Astrocyte (in vitro differentiated cells and primary cell): Measurements from ENCODE around the gene RGL2. TPM values are rescaled to one million over a fixed set of nuclear protein-coding genes. Genes with fewer than 3 reads are reported as not detected.

Source experiments
- DNase-seq: peaks from one replicate; pipeline ENCODE4 v3.0.0-alpha.2; 2010; ENCODE audit warnings: low read depth
- FAIRE-seq: peaks from 2 replicates; lab custom pipeline; 2011; peaks lifted over from hg19 to GRCh38; lab: Jason Lieb, UNC
- H2AFZ ChIP-seq: 2 replicates; pipeline ENCODE4 v1.6.0; 2012; ENCODE audit warnings: low read depth, low read length, inconsistent platforms
- H3K27ac ChIP-seq: 2 replicates; pipeline ENCODE4 v1.5.1; 2011; ENCODE audit warnings: low read depth, low read length, inconsistent platforms
- H3K27me3 ChIP-seq: 2 replicates; pipeline ENCODE4 v1.6.0; 2011; ENCODE audit warnings: low read length, inconsistent platforms; ENCODE audit not compliant: insufficient read depth
- H3K36me3 ChIP-seq: 2 replicates; pipeline ENCODE4 v1.5.1; 2011; ENCODE audit warnings: low read length, inconsistent platforms; ENCODE audit not compliant: insufficient read depth
- H3K4me1 ChIP-seq: 2 replicates; pipeline ENCODE4 v1.5.1; 2011; ENCODE audit warnings: low read length, inconsistent platforms; ENCODE audit not compliant: insufficient read depth
- H3K4me2 ChIP-seq: 2 replicates; pipeline ENCODE4 v1.6.0; 2012; ENCODE audit warnings: low read length, inconsistent platforms
- H3K4me3 ChIP-seq: 2 replicates; pipeline ENCODE4 v1.5.1; 2011; ENCODE audit warnings: low read depth, mild to moderate bottlenecking, low read length, inconsistent platforms; ENCODE audit not compliant: insufficient read depth
- H3K79me2 ChIP-seq: 2 replicates; pipeline ENCODE4 v1.6.0; 2012; ENCODE audit warnings: mild to moderate bottlenecking, low read length, inconsistent platforms; ENCODE audit not compliant: insufficient read depth
- H3K9ac ChIP-seq: 2 replicates; pipeline ENCODE4 v1.6.0; 2012; ENCODE audit warnings: mild to moderate bottlenecking, low read length, inconsistent platforms
- H3K9me3 ChIP-seq: 2 replicates; pipeline ENCODE4 v1.5.1; 2012; ENCODE audit warnings: low read depth, mild to moderate bottlenecking, low read length, inconsistent platforms; ENCODE audit not compliant: insufficient read depth
- H4K20me1 ChIP-seq: 2 replicates; pipeline ENCODE4 v1.6.0; 2012; ENCODE audit warnings: low read length, inconsistent platforms; ENCODE audit not compliant: insufficient read depth
- H3K27ac Mint-ChIP-seq: one replicate; pipeline ENCODE4 v1.8.0; 2021; ENCODE audit warnings: mild to moderate bottlenecking, mixed read lengths; ENCODE audit not compliant: unreplicated experiment
- H3K27me3 Mint-ChIP-seq: one replicate; pipeline ENCODE4 v1.8.0; 2021; ENCODE audit warnings: low read depth, mixed read lengths; ENCODE audit not compliant: unreplicated experiment
- H3K36me3 Mint-ChIP-seq: one replicate; pipeline ENCODE4 v1.8.0; 2021; ENCODE audit warnings: low read depth, mixed read lengths; ENCODE audit not compliant: unreplicated experiment
- H3K4me1 Mint-ChIP-seq: one replicate; pipeline ENCODE4 v1.8.0; 2021; ENCODE audit warnings: low read depth, mixed read lengths; ENCODE audit not compliant: unreplicated experiment
- H3K4me3 Mint-ChIP-seq: one replicate; pipeline ENCODE4 v1.8.0; 2021; ENCODE audit warnings: mild to moderate bottlenecking, moderate library complexity, mixed read lengths; ENCODE audit not compliant: unreplicated experiment
- H3K9me3 Mint-ChIP-seq: one replicate; pipeline ENCODE4 v1.8.0; 2021; ENCODE audit warnings: mild to moderate bottlenecking, mixed read lengths; ENCODE audit not compliant: unreplicated experiment
- EZH2 ChIP-seq: IDR thresholded peaks from 2 replicates; pipeline ENCODE4 v1.6.1; 2012; ENCODE audit warnings: mild to moderate bottlenecking, low read length, inconsistent platforms; ENCODE audit not compliant: insufficient read depth
- microRNA-seq: library from miRNA; unstranded; fragments of <30 nt; microRNA quantifications from one replicate; pipeline ENCODE4 v1.2.0, GENCODE V29; 2020
- total RNA-seq: library from RNA; stranded (reverse); gene quantifications from 2 replicates; pipeline ENCODE4 v1.2.1, GENCODE V29; 2021
- TF ChIP-seq, protein P1 (sequence below): IDR thresholded peaks from 2 replicates; pipeline ENCODE4 v1.5.1; 2011; ENCODE audit warnings: low read depth, mild to moderate bottlenecking, inconsistent platforms, low read length, moderate library complexity; ENCODE audit not compliant: insufficient read depth

The RGL2 gene
- total RNA-seq, 1 donor from 2014 or later, result 36.5 TPM

DNA sequence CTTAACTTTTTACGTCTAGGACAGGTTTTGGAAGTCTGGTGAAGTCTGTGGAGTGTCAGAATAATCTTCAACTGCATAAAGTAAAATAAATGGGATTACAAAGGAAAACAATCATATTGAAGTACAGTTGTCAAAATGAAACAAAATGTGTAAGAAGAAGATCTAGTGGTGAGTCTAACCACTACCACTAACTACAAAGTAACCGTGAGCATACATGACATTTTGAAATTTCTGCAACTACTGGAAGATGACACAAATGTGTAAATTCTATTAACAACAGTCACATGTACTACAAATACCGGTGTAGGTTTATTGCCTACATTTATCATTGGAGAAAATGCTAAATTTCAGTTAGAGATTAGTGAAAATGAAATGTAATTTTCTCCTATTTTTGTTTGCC, 56.8 kb downstream of the RGL2 start:
- H3K4me1 ChIP-seq, result no peaks in the 10 kb centered on the region
- Mint-ChIP-seq H3K36me3 (no peaks in the 10 kb centered on the region), H3K9me3 (peaks cover 3% of the 10 kb centered on the region), H3K4me3 (no peak overlapping the region), H3K27me3 (peaks cover 34% of the 10 kb centered on the region), H3K27ac (peak overlapping the region; percentile 86), H3K4me1 (no peaks in the 10 kb centered on the region)
- H3K36me3 ChIP-seq, result no peaks in the 10 kb centered on the region
- no peaks in the 10 kb centered on the region for H3K79me2 ChIP-seq
- no peaks in the 10 kb centered on the region for H4K20me1 ChIP-seq
- no peak overlapping the region for H3K27ac ChIP-seq
- no peak overlapping the region for H3K4me3 ChIP-seq
- no peak overlapping the region for H2AFZ ChIP-seq
- H3K9ac ChIP-seq, result no peak overlapping the region
- DNase-seq (no peak), FAIRE-seq (no peak)
- peaks cover 13% of the 10 kb centered on the region for H3K27me3 ChIP-seq
- no peak for TF ChIP-seq EZH2
- TF ChIP-seq, protein P1, sequence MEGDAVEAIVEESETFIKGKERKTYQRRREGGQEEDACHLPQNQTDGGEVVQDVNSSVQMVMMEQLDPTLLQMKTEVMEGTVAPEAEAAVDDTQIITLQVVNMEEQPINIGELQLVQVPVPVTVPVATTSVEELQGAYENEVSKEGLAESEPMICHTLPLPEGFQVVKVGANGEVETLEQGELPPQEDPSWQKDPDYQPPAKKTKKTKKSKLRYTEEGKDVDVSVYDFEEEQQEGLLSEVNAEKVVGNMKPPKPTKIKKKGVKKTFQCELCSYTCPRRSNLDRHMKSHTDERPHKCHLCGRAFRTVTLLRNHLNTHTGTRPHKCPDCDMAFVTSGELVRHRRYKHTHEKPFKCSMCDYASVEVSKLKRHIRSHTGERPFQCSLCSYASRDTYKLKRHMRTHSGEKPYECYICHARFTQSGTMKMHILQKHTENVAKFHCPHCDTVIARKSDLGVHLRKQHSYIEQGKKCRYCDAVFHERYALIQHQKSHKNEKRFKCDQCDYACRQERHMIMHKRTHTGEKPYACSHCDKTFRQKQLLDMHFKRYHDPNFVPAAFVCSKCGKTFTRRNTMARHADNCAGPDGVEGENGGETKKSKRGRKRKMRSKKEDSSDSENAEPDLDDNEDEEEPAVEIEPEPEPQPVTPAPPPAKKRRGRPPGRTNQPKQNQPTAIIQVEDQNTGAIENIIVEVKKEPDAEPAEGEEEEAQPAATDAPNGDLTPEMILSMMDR, result no peak
- H3K9me3 ChIP-seq, result no peaks in the 10 kb centered on the region
- no peak overlapping the region for H3K4me2 ChIP-seq

Small RNA genes within 50 kb of the gene (microRNA-seq; reads per million reads assigned to microRNA genes)
- gene MIR6834, result 1.4 reads per million
- not detected for gene MIR6873

Other genes starting within 250 kb of the RGL2 start
- gene HLA-DPA1, start 225.3 kb downstream of the RGL2 start, total RNA-seq, result 0.50 and 1.7 TPM in 2 replicates
- gene HLA-DPB1, start 223.0 kb downstream of the RGL2 start, total RNA-seq, result 2.7 and 3.4 TPM in 2 replicates
- 1.3 and 2.2 TPM in 2 replicates for gene COL11A2, start 106.5 kb downstream of the RGL2 start, total RNA-seq
- gene RXRB, start 98.3 kb downstream of the RGL2 start, total RNA-seq, result 34.0 and 39.4 TPM in 2 replicates
- gene SLC39A7, start 98.1 kb downstream of the RGL2 start, total RNA-seq, result 150 and 164 TPM in 2 replicates
- 2.1 and 2.6 TPM in 2 replicates for gene HSD17B8, start 94.3 kb downstream of the RGL2 start, total RNA-seq
- 30.8 and 31.1 TPM in 2 replicates for gene RING1, start 90.4 kb downstream of the RGL2 start, total RNA-seq
- gene VPS52, start 27.1 kb downstream of the RGL2 start, total RNA-seq, result 29.9 and 30.6 TPM in 2 replicates
- 1,911 and 2,061 TPM in 2 replicates for gene RPS18, start 26.9 kb downstream of the RGL2 start, total RNA-seq
- 1.5 and 1.8 TPM in 2 replicates for gene B3GALT4, start 21.8 kb downstream of the RGL2 start, total RNA-seq
- 59.7 and 63.7 TPM in 2 replicates for gene WDR46, start 9.7 kb downstream of the RGL2 start, total RNA-seq
- 54.8 and 56.7 TPM in 2 replicates for gene PFDN6, start 9.3 kb downstream of the RGL2 start, total RNA-seq
- gene TAPBP, start 15.1 kb upstream of the RGL2 start, total RNA-seq, result 128 and 152 TPM in 2 replicates
- 13.1 and 17.3 TPM in 2 replicates for gene ZBTB22, start 18.8 kb upstream of the RGL2 start, total RNA-seq
- gene DAXX, start 24.0 kb upstream of the RGL2 start, total RNA-seq, result 28.6 and 32.0 TPM in 2 replicates
- 2.9 and 4.2 TPM in 2 replicates for gene KIFC1, start 92.9 kb upstream of the RGL2 start, total RNA-seq
- gene PHF1, start 112.1 kb upstream of the RGL2 start, total RNA-seq, result 29.7 and 34.3 TPM in 2 replicates
- gene CUTA, start 119.2 kb upstream of the RGL2 start, total RNA-seq, result 232 and 256 TPM in 2 replicates
- gene SYNGAP1, start 121.1 kb upstream of the RGL2 start, total RNA-seq, result 34.5 and 36.1 TPM in 2 replicates
- gene ZBTB9, start 155.6 kb upstream of the RGL2 start, total RNA-seq, result 9.8 and 10.4 TPM in 2 replicates